Loucy (cell line): ENCODE data around the gene H1-8.

Experiments used
- H2AFZ ChIP-seq: fragments of 200-600 bp; sonication (generic); 2 replicates; pipeline ENCODE4 v1.6.0; 2016; ENCODE audit warnings: antibody characterized with exemption, mild to moderate bottlenecking, low read length, moderate library complexity
- H3F3A ChIP-seq: fragments of 200-600 bp; 2 replicates; pipeline ENCODE4 v1.6.0; 2016; ENCODE audit warnings: antibody characterized with exemption, low read depth, mild to moderate bottlenecking
- H3K27me3 ChIP-seq: fragments of 200-600 bp; sonication (generic); 2 replicates; pipeline ENCODE4 v1.6.1; 2014; ENCODE audit warnings: low read length, mild to moderate bottlenecking; ENCODE audit not compliant: insufficient read depth, poor library complexity, severe bottlenecking
- H3K36me3 ChIP-seq: fragments of 200-600 bp; sonication (generic); 2 replicates; pipeline ENCODE4 v1.6.1; 2016; ENCODE audit warnings: low read length; ENCODE audit not compliant: insufficient read depth
- H3K4me1 ChIP-seq: fragments of 200-600 bp; sonication (generic); 2 replicates; pipeline ENCODE4 v1.5.1; 2014; ENCODE audit warnings: low read length, mild to moderate bottlenecking; ENCODE audit not compliant: insufficient read depth, poor library complexity, severe bottlenecking
- H3K4me2 ChIP-seq: fragments of 200-600 bp; sonication (generic); 2 replicates; pipeline ENCODE4 v1.6.0; 2014; ENCODE audit warnings: antibody characterized with exemption, low read length, low read depth, mild to moderate bottlenecking; ENCODE audit not compliant: poor library complexity, severe bottlenecking
- H3K4me3 ChIP-seq: fragments of 200-600 bp; sonication (generic); 2 replicates; pipeline ENCODE4 v1.5.1; 2014; ENCODE audit warnings: low read length, mild to moderate bottlenecking, mixed read lengths; ENCODE audit not compliant: poor library complexity, severe bottlenecking
- H3K79me2 ChIP-seq: fragments of 200-600 bp; sonication (generic); 2 replicates; pipeline ENCODE4 v1.6.1; 2014; ENCODE audit warnings: low read length; ENCODE audit not compliant: insufficient read depth
- H3K9ac ChIP-seq: fragments of 200-600 bp; sonication (generic); 2 replicates; pipeline ENCODE4 v1.6.0; 2014; ENCODE audit warnings: mild to moderate bottlenecking, low read depth, low read length, moderate library complexity; ENCODE audit not compliant: poor library complexity, severe bottlenecking
- H3K9me2 ChIP-seq: fragments of 200-600 bp; sonication (generic); replicated peaks from 2 replicates; pipeline ENCODE4 v1.6.1; 2016; ENCODE audit warnings: low read depth, low read length, mixed read lengths
- H3K9me3 ChIP-seq: fragments of 200-600 bp; sonication (generic); 2 replicates; pipeline ENCODE4 v1.6.1; 2014; ENCODE audit warnings: mild to moderate bottlenecking, antibody characterized with exemption, low read length, low read depth; ENCODE audit not compliant: insufficient read depth
- H4K20me1 ChIP-seq: fragments of 200-600 bp; sonication (generic); 2 replicates; pipeline ENCODE4 v1.6.0; 2014; ENCODE audit warnings: antibody characterized with exemption, low read length, mild to moderate bottlenecking; ENCODE audit not compliant: insufficient read depth, poor library complexity, severe bottlenecking
- CTCF ChIP-seq: fragments of 200-600 bp; sonication (generic); conservative IDR thresholded peaks from 2 replicates; pipeline ENCODE4 v1.5.1; 2014; ENCODE audit warnings: mild to moderate bottlenecking, antibody characterized with exemption, low read length
- EZH2phosphoT487 ChIP-seq: fragments of 200-600 bp; IDR thresholded peaks from 2 replicates; pipeline ENCODE4 v1.6.1; 2018; ENCODE audit warnings: antibody characterized with exemption, mild to moderate bottlenecking, moderate library complexity, borderline replicate concordance

The H1-8 gene

GRCh38 chr3:129552287-129553050 lies 9.5 kb downstream of the H1-8 start:
- Histone ChIP-seq H3F3A (no peaks in the 10 kb centered on the region), H3K4me2 (no peak overlapping the region), H3K4me3 (no peak overlapping the region), H3K4me1 (no peaks in the 10 kb centered on the region), H4K20me1 (no peaks in the 10 kb centered on the region), H3K27me3 (no peaks in the 10 kb centered on the region), H3K9me3 (no peaks in the 10 kb centered on the region), H3K36me3 (peaks cover 10% of the 10 kb centered on the region; the same call in 1 of the 2 replicates), H3K9ac (no peak overlapping the region), H3K9me2 (no peaks in the 10 kb centered on the region), H3K79me2 (no peaks in the 10 kb centered on the region), H2AFZ (no peak overlapping the region)
- TF ChIP-seq EZH2phosphoT487, result no peak
- no peak for TF ChIP-seq CTCF

DNA sequence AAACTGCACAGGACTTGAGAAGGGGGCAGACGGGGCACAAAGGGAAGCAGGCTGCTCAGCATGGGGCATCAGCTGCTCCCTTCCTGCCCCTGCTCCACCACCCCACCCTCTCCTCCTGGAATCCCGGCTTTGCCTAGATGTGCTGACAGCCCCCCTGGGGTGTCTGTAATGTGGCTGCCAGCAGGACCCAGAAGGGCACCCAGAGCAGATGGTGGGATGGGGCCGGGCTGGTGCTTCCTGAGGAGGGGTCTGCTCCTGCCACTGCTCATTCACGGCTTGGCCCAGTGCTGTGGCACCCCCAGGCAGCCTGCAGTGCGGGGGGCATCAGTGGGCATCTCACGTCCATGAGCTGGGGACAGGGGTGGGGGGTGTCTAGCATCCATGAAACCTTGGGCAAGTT lies 10.2 kb downstream of the H1-8 start:
- Histone ChIP-seq H3K4me1 (peaks cover 2% of the 10 kb centered on the region), H3K4me2 (no peak overlapping the region), H3K9ac (no peak overlapping the region)

GRCh38 chr3:129553719-129554118 lies 10.7 kb downstream of the H1-8 start:
- Histone ChIP-seq H3K4me1 (peaks cover 7% of the 10 kb centered on the region), H3F3A (no peaks in the 10 kb centered on the region)
- TF ChIP-seq EZH2phosphoT487 (no peak), CTCF (no peak)

More for the DNA sequence above, 10.2 kb downstream of the H1-8 start:
- Histone ChIP-seq H2AFZ (no peak overlapping the region), H3K36me3 (peaks cover 14% of the 10 kb centered on the region; the same call in 1 of the 2 replicates), H3K27me3 (no peaks in the 10 kb centered on the region), H4K20me1 (no peaks in the 10 kb centered on the region), H3K9me2 (no peaks in the 10 kb centered on the region), H3K4me3 (no peak overlapping the region), H3K79me2 (no peaks in the 10 kb centered on the region), H3F3A (no peaks in the 10 kb centered on the region), H3K9me3 (no peaks in the 10 kb centered on the region)
- TF ChIP-seq CTCF (no peak), EZH2phosphoT487 (no peak)

More at GRCh38 chr3:129553719-129554118, 10.7 kb downstream of the H1-8 start:
- H3K9ac ChIP-seq, result no peak overlapping the region
- H3K27me3 ChIP-seq, result no peaks in the 10 kb centered on the region
- no peak overlapping the region for H3K4me3 ChIP-seq
- no peaks in the 10 kb centered on the region for H4K20me1 ChIP-seq
- peaks cover 16% of the 10 kb centered on the region; the same call in 1 of the 2 replicates for H3K36me3 ChIP-seq
- H3K79me2 ChIP-seq, result no peaks in the 10 kb centered on the region
- H3K9me2 ChIP-seq, result no peaks in the 10 kb centered on the region
- H3K4me2 ChIP-seq, result no peak overlapping the region
- no peak overlapping the region for H2AFZ ChIP-seq
- H3K9me3 ChIP-seq, result no peaks in the 10 kb centered on the region
